HL-60/S4 (cell line): ENCODE results near the gene PMM2.
"Not testable (repeated sequence)": the region's sequence is repeated elsewhere in the genome, so short reads cannot be mapped to it uniquely, and the experiment has no call there.

Source experiments
- in situ Hi-C: fragments of 300-500 bp; cut with MboI; formaldehyde crosslinking; loops from 2 replicates; pipeline ENCODE4 v1.14.3; 2022; ENCODE audit warnings: low sequenced_read_pairs

The PMM2 gene

GRCh38 chr16:8781797-8782196, 15.8 kb upstream of the PMM2 start:
- in situ Hi-C loops = no loop called here

DNA sequence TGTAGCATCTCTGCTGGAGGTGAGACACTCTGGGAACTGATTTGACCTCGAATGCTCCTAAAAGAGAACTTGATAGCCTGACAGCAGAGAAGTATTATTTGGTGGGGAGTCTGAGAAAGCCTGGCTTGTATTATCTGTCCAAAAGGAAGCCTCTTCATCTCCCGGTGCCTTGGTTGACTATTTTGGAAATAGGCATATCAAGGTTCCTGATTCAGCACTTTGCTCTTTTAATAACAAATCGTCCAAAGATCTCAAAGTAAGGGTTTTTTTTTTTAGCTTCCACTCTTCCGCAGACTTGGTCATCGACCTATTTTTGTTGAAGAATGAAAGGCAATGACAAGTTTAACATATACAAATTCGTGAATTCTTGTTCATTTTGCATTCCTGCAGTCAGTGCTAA, 15.0 kb upstream of the PMM2 start:
- in situ Hi-C loops = no loop called here

- in situ Hi-C loops = no loop called here
These were observed 12.2 kb upstream of the PMM2 start for GRCh38 chr16:8785408-8785807.

GRCh38 chr16:8786316-8786715, 11.3 kb upstream of the PMM2 start:
- in situ Hi-C loops = not testable (repeated sequence)

DNA sequence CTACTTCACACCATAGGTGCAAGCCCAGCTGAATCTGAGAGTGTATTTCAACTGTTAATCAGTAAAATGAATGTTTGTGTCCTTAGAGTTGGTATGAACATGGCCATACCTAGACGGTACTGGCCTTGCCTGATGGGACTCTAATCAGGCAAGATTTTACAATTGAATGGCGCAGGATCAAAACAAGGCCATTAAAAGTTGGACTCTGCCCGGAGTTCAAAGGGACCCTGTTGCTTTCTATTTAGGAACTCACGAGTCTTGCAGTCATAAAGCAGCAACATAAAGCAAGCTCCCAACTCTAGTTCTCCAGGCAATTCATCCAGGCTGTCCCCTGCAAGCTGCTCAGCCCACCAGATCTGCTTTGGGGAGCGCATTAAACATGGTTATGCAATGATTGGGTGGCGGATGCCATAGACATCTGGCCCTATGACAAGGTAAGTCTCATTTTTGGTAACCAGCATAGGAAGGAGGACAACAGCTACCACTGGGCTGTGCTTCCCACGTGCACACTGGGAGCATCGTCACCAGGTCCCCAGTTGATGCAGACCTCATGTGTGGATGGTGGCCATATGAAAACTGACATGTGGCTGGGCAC, 9.0 kb upstream of the PMM2 start:
- in situ Hi-C loops = no loop called here

DNA sequence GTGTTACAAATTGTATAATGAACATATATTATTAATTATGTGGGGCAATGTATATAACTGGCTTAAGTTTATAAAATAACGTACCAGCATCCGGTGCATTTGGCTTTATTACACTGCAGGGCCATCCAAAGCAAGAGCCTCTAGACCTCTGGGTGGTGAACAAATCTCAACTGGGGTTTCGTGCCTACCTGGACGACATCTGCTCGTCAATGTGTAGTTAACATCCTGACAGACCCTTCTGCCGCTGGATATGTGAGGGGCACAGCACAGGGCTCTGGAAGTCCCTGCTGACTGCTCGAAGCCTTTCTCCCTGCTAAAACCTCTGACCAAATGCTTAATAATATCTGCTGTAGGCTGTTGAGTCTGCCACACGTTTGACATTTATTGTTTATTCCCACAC, 2.5 kb upstream of the PMM2 start:
- in situ Hi-C loops = no loop called here

GRCh38 chr16:8795818-8796217, 1.8 kb upstream of the PMM2 start:
- in situ Hi-C loops = no loop called here

GRCh38 chr16:8796469-8797363, 923 bp upstream of the PMM2 start:
- in situ Hi-C loops = no loop called here

DNA sequence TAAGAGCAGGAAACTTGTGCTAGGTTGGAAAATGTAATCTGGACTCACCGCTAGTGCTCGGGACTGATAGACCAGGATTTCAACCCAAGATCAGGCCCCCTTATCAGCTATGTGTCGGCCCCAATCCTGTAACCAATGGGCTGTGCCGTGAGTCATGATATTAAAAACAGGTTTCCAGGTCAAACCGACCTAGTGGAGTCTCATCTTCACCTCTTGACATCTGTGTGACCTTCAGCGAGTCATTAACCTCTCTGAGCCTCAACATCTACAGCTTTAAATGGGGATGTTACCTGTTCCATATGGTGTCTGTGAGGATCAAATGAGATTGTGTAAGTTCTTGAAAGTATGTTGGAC, 512 bp downstream of the PMM2 start:
- in situ Hi-C loops = no loop called here

DNA sequence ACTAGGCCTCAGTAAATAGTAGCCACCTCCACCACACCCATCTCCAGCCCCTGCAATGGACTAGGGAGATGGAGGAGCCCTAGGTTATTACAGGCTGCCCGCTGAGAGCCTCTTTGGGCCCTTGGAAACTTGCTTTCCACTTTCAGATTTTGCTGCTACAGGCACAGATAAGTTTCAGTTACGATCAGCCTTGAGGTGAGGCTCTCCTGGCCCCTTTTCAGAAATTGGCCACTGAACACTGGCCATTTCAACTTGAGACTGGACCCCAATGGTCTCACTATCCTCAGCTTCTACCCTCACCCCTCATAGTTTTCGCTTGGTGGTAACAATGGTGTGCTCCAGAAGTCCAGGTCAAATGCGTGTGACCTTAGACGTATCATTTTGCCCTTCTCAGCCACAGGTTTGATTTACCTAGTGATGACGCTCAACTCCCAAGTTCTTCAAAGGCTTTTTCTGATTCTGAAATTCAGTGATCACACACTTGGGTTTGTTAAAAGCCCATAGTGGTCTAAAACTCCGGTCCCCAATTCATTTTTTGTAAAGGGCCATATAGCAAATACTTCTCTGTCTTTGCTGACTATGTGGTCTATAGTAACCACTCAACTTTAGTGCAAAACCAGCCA, 1.0 kb downstream of the PMM2 start:
- in situ Hi-C loops = no loop called here

DNA sequence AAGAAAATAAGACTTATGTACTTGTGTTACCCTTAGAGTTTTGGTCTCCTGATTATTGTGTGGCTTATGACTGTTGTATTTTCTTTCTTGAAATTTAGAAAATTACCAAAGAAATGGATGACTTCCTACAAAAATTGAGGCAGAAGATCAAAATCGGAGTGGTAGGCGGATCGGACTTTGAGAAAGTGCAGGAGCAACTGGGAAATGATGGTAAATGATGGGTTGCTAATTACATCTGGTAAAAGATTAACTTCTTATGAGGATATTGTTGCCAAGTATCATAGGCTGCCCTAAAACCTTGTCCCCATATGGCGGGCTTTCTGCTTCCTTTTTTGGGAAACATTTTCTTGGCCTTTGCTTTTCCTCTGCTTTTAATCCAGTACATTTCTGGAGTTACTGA, 4.1 kb downstream of the PMM2 start:
- in situ Hi-C loops = no loop called here

GRCh38 chr16:8803733-8804132, 6.1 kb downstream of the PMM2 start:
- in situ Hi-C loops = not testable (repeated sequence)

- in situ Hi-C loops = no loop called here
These were observed 6.7 kb downstream of the PMM2 start for GRCh38 chr16:8804313-8804712.

GRCh38 chr16:8806272-8806983, 8.8 kb downstream of the PMM2 start:
- in situ Hi-C loops = no loop called here

- in situ Hi-C loops = no loop called here
These were observed 9.6 kb downstream of the PMM2 start for GRCh38 chr16:8807189-8807588.

- in situ Hi-C loops = no loop called here
These were observed 10.4 kb downstream of the PMM2 start for GRCh38 chr16:8808009-8808408.

GRCh38 chr16:8808613-8809353, 11.1 kb downstream of the PMM2 start:
- in situ Hi-C loops = no loop called here

- in situ Hi-C loops = no loop called here
These were observed 14.7 kb downstream of the PMM2 start for GRCh38 chr16:8812162-8812843.

- in situ Hi-C loops = no loop called here
These were observed 16.6 kb downstream of the PMM2 start for GRCh38 chr16:8814095-8814806.
